Panc1 (cell line): ENCODE measurements around the gene SASH3. TPM values are rescaled to one million over a fixed set of nuclear protein-coding genes. Genes with fewer than 3 reads are reported as not detected.

Experiments used
- ATAC-seq: fragments of 200-7000 bp; cut with Tn5 transposase; 2 replicates; pipeline ENCODE4 v1.9.1; 2020; ENCODE audit warnings: mild to moderate bottlenecking, moderate library complexity
- BruUV-seq: library from RNA; stranded (reverse); fragments of 400-500 nt; replicated peaks from 2 replicates; lab custom pipeline; 2021; lab: Mats Ljungman, UMichigan
- CTCF ChIA-PET: fragments of 300-600 bp; sonication (Branson Sonifier 250); formaldehyde crosslinking; loops from one replicate; lab custom pipeline; 2022; ENCODE audit warnings: antibody characterized with exemption; lab: Charles Lee
- POLR2A ChIA-PET: fragments of 300-600 bp; sonication (Branson Sonifier 250); formaldehyde crosslinking; loops from one replicate; lab custom pipeline; 2022; ENCODE audit warnings: antibody characterized with exemption; lab: Charles Lee
- DNase-seq: peaks from one replicate; pipeline ENCODE4 v3.0.0-alpha.2; 2010; ENCODE audit warnings: low read depth, low spot score
- H3K27ac ChIP-seq: 2 replicates; pipeline ENCODE4 v1.5.1; 2011; ENCODE audit warnings: mild to moderate bottlenecking, low read length, inconsistent platforms
- H3K27me3 ChIP-seq: fragments of 200-500 bp; sonication (Bioruptor generic); 2 replicates; pipeline ENCODE4 v1.6.0; 2014; ENCODE audit warnings: low read length, inconsistent platforms; ENCODE audit not compliant: control insufficient read depth, insufficient read depth
- H3K36me3 ChIP-seq: fragments of 200-500 bp; sonication (Bioruptor generic); 2 replicates; pipeline ENCODE4 v1.5.1; 2014; ENCODE audit warnings: inconsistent platforms, mild to moderate bottlenecking, low read length, moderate library complexity; ENCODE audit not compliant: control insufficient read depth, insufficient read depth
- H3K4me1 ChIP-seq: 2 replicates; pipeline ENCODE4 v1.5.1; 2011; ENCODE audit warnings: inconsistent platforms, mild to moderate bottlenecking, low read length, moderate library complexity; ENCODE audit not compliant: control insufficient read depth, insufficient read depth
- H3K4me3 ChIP-seq, 2 experiments: 2 replicates each; pipeline ENCODE4 v1.5.1; 2011 to 2012; ENCODE audit warnings: low read depth in 2 of 2, low read length in 2 of 2, mild to moderate bottlenecking in 2 of 2, inconsistent platforms in 1 of 2, moderate library complexity in 1 of 2
- H3K9me3 ChIP-seq: fragments of 200-500 bp; sonication (Bioruptor generic); 2 replicates; pipeline ENCODE4 v1.5.1; 2014; ENCODE audit warnings: low read depth, mild to moderate bottlenecking, inconsistent platforms, low read length, moderate library complexity; ENCODE audit not compliant: control insufficient read depth, insufficient read depth
- POLR2AphosphoS5 ChIP-seq: IDR thresholded peaks from 2 replicates; pipeline ENCODE4 v1.6.1; 2012; ENCODE audit warnings: mild to moderate bottlenecking, low read depth, low read length, moderate library complexity
- SIN3A ChIP-seq: IDR thresholded peaks from 2 replicates; pipeline ENCODE4 v1.6.1; 2012; ENCODE audit warnings: low read depth, mild to moderate bottlenecking, low read length, moderate library complexity, borderline replicate concordance; ENCODE audit not compliant: insufficient read depth
- TCF7L2 ChIP-seq: IDR thresholded peaks from 2 replicates; pipeline ENCODE4 v1.6.1; 2011; ENCODE audit warnings: mild to moderate bottlenecking, low read depth, low read length, inconsistent platforms
- in situ Hi-C: cut with HindIII; loops from 2 replicates; pipeline ENCODE4 v1.10.0; 2016; ENCODE audit warnings: low sequenced_read_pairs, low pct_unique_long_range_greater_than_20kb
- intact Hi-C: fragments of 100-400 bp; cut with micrococcal nuclease; formaldehyde crosslinking; loops from one replicate; pipeline ENCODE4 v1.10.0; 2022; ENCODE audit not compliant: unreplicated experiment
- total RNA-seq: library from RNA; stranded (reverse); gene quantifications from one replicate; pipeline ENCODE4 v1.2.1, GENCODE V29; 2021; ENCODE audit not compliant: unreplicated experiment
- TF ChIP-seq, protein P1 (sequence below): fragments of 450-650 bp; IDR thresholded peaks from 2 replicates; pipeline ENCODE4 v1.5.1; 2017; ENCODE audit warnings: mild to moderate bottlenecking
- TF ChIP-seq, protein P2 (sequence below), 2 experiments: IDR thresholded peaks; 2 replicates each; pipeline ENCODE4 v1.6.1; 2011 to 2012; ENCODE audit warnings: low read depth in 2 of 2, control low read depth in 1 of 2, low read length in 1 of 2, mild to moderate bottlenecking in 1 of 2, moderate library complexity in 1 of 2; ENCODE audit not compliant: insufficient read depth in 1 of 2

The SASH3 gene
- total RNA-seq, 1 experiment from 2014 or later: 0.33 TPM

DNA sequence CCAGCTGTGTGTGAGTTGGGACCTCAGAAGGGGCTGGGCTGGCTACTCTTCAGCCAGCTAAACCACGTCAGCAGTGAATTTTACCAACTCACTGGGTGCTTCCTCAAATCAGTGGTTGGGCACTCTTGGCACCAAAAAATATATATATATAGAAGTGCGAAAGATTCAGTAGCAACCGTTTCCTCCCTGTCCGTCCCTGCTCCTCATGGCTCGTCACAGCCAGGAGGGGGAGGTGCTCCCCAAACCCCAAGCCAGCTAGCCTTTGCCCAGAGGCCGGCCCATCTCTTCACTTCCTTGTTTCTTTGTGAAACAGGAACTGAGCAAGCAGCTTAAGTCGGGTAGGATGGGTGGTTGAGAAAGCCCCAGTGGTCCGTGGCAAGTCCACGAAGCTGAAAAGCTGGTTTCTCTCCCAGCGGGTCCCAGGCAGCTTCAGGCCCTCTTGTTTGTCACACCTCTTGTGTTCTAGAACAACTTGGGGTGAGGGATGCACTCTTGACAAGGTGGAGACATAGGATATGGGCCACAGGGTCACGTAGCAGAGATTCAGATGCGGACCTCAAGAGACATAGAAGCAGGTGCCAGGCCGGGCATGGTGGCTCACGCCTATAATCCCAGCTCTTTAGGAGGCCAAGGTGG lies 6.8 kb upstream of the SASH3 start:
- intact Hi-C loops: no loop called here
- TF ChIP-seq, protein P1, sequence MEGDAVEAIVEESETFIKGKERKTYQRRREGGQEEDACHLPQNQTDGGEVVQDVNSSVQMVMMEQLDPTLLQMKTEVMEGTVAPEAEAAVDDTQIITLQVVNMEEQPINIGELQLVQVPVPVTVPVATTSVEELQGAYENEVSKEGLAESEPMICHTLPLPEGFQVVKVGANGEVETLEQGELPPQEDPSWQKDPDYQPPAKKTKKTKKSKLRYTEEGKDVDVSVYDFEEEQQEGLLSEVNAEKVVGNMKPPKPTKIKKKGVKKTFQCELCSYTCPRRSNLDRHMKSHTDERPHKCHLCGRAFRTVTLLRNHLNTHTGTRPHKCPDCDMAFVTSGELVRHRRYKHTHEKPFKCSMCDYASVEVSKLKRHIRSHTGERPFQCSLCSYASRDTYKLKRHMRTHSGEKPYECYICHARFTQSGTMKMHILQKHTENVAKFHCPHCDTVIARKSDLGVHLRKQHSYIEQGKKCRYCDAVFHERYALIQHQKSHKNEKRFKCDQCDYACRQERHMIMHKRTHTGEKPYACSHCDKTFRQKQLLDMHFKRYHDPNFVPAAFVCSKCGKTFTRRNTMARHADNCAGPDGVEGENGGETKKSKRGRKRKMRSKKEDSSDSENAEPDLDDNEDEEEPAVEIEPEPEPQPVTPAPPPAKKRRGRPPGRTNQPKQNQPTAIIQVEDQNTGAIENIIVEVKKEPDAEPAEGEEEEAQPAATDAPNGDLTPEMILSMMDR: no peak
- no peak for TF ChIP-seq SIN3A
- TF ChIP-seq, protein P2, sequence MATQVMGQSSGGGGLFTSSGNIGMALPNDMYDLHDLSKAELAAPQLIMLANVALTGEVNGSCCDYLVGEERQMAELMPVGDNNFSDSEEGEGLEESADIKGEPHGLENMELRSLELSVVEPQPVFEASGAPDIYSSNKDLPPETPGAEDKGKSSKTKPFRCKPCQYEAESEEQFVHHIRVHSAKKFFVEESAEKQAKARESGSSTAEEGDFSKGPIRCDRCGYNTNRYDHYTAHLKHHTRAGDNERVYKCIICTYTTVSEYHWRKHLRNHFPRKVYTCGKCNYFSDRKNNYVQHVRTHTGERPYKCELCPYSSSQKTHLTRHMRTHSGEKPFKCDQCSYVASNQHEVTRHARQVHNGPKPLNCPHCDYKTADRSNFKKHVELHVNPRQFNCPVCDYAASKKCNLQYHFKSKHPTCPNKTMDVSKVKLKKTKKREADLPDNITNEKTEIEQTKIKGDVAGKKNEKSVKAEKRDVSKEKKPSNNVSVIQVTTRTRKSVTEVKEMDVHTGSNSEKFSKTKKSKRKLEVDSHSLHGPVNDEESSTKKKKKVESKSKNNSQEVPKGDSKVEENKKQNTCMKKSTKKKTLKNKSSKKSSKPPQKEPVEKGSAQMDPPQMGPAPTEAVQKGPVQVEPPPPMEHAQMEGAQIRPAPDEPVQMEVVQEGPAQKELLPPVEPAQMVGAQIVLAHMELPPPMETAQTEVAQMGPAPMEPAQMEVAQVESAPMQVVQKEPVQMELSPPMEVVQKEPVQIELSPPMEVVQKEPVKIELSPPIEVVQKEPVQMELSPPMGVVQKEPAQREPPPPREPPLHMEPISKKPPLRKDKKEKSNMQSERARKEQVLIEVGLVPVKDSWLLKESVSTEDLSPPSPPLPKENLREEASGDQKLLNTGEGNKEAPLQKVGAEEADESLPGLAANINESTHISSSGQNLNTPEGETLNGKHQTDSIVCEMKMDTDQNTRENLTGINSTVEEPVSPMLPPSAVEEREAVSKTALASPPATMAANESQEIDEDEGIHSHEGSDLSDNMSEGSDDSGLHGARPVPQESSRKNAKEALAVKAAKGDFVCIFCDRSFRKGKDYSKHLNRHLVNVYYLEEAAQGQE (IDR thresholded peaks at IDR 0.05; ENCODE audit: insufficient read depth in 1 of 2, low read depth in 2 of 2, low read length in 1 of 2): no peak
- TF ChIP-seq POLR2AphosphoS5: no peak
- TF ChIP-seq TCF7L2: no peak

DNA sequence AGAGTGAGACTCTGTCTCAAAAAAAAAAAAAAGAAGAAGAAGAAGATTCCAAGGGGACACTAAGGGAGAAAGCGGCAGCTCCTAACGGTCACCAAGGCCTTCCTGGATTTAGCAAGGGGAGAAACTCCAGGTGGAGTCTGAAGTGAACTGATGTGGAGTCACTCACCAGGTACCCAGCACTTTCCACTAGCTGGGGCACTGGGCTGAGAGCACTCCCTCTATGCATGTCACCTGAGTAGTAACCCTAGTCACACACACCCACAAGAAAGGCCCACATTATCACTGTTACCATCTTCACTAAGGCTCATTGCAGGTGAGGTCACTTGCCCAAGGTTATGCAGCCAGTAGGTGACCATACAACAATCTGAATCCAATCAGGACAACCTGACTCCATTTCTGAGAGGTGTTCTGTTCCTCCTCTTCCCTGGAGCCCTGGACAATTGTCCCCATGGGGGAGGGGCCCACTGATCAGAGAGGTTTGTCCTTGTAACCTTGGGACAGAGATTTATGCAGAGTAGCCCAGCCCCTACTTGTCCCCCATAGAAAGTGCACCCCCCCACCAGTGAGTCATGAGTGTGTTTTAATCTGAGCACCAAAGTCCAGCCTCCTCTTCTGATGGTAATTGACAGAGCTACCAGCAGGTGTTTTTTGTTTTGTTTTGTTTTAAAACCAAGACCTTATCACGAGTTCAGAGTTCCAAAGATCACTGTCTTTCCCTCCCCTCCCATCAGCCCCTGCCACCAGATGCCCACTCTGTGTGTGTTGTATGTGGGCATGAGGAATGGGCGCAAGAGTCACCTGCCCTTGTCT lies 5.9 kb upstream of the SASH3 start:
- no peak overlapping the region for H3K4me3 ChIP-seq
- no peaks in the 10 kb centered on the region for H3K36me3 ChIP-seq
- no TSS peak for BruUV-seq
- H3K27me3 ChIP-seq: no peaks in the 10 kb centered on the region
- ATAC-seq (no peak), DNase-seq (no peak)
- in situ Hi-C loops (no loop called here), intact Hi-C loops (no loop called here)
- H3K27ac ChIP-seq: no peak overlapping the region
- H3K4me1 ChIP-seq: no peaks in the 10 kb centered on the region
- POLR2A ChIA-PET: no interaction called here
- CTCF ChIA-PET: interaction anchor here (0.7 kb wide), 1 partner anchor 180 kb away, joined by 6 read pairs; no protein-coding TSS in a partner anchor
- no peaks in the 10 kb centered on the region for H3K9me3 ChIP-seq
- TF ChIP-seq SIN3A (no peak), POLR2AphosphoS5 (no peak), TCF7L2 (no peak)
- TF ChIP-seq, protein P1: no peak
- TF ChIP-seq, protein P2 (IDR thresholded peaks at IDR 0.05; ENCODE audit: insufficient read depth in 1 of 2, low read depth in 2 of 2, low read length in 1 of 2): no peak

More for the DNA sequence above, 6.8 kb upstream of the SASH3 start:
- CTCF ChIA-PET: interaction anchor here (0.6 to 0.7 kb wide), 2 partner anchors 93 to 179 kb away, joined by 6 to 11 read pairs; no protein-coding TSS in a partner anchor
- Histone ChIP-seq H3K4me1 (no peaks in the 10 kb centered on the region), H3K4me3 (no peak overlapping the region), H3K36me3 (no peaks in the 10 kb centered on the region), H3K27me3 (no peaks in the 10 kb centered on the region), H3K27ac (no peak overlapping the region), H3K9me3 (no peaks in the 10 kb centered on the region)
- no TSS peak for BruUV-seq
- ATAC-seq (no peak), DNase-seq (no peak)
- POLR2A ChIA-PET: no interaction called here
- in situ Hi-C loops: no loop called here
